B cell (primary cell): ENCODE data around the gene ARPC5L. TPM values are rescaled to one million over a fixed set of nuclear protein-coding genes. Genes with fewer than 3 reads are reported as not detected.

Source experiments
- ATAC-seq: fragments of 200-7000 bp; cut with Tn5 transposase; one replicate; pipeline ENCODE4 v1.10.0; 2021; ENCODE audit warnings: low read depth, mild to moderate bottlenecking, moderate number of reproducible peaks, moderate library complexity
- CTCF ChIA-PET: fragments of 350-600 bp; sonication (Branson Sonifier 250); formaldehyde crosslinking; loops from one replicate; lab custom pipeline; 2021; ENCODE audit warnings: antibody characterized with exemption, inconsistent platforms; lab: Charles Lee
- POLR2A ChIA-PET: fragments of 350-600 bp; sonication (Branson Sonifier 250); formaldehyde crosslinking; loops from one replicate; lab custom pipeline; 2021; ENCODE audit warnings: antibody characterized with exemption; lab: Charles Lee
- DNase-seq: peaks from one replicate; pipeline ENCODE4 v3.0.0; 2013
- H2AFZ ChIP-seq: 2 replicates; pipeline ENCODE4 v1.6.1; 2012; ENCODE audit warnings: mild to moderate bottlenecking, low read depth, low read length; ENCODE audit not compliant: insufficient read depth, poor library complexity, severe bottlenecking
- H3K27ac ChIP-seq, 2 donors: 1 replicate in 1 of 2; 2 replicates in 1 of 2; pipeline ENCODE4 v1.5.1; 2012 to 2013; ENCODE audit warnings: low read length in 2 of 2, mild to moderate bottlenecking in 2 of 2, moderate library complexity in 1 of 2
- H3K27me3 ChIP-seq, 4 experiments: fragments of 200-600 bp in 1 of 4; sonication (generic) in 1 of 4; replicated peaks in 1 of 4; 1 replicate in 2 of 4; 2 replicates in 2 of 4; pipeline versions ENCODE4 v1.6.1 to v1.7.0; 2013 to 2016; ENCODE audit warnings: low read length in 3 of 4, mild to moderate bottlenecking in 2 of 4, mixed read lengths in 1 of 4, moderate library complexity in 1 of 4; ENCODE audit not compliant: insufficient read depth in 4 of 4, control insufficient read depth in 3 of 4; ENCODE audit errors: control extremely low read depth in 1 of 4
- H3K36me3 ChIP-seq, 2 experiments: replicated peaks in 1 of 2; 1 replicate in 1 of 2; 2 replicates in 1 of 2; pipeline versions ENCODE4 v1.6.1 to v1.7.1; 2013; ENCODE audit warnings: low read length in 1 of 2; ENCODE audit not compliant: insufficient read depth in 2 of 2, control insufficient read depth in 1 of 2; ENCODE audit errors: control extremely low read depth in 1 of 2, extremely low read depth in 1 of 2
- H3K4me1 ChIP-seq, 2 donors: fragments of 200-600 bp in 1 of 2; sonication (generic) in 1 of 2; 1 replicate in 1 of 2; 2 replicates in 1 of 2; pipeline versions ENCODE4 v1.5.1 to v1.6.1; 2013 to 2017; ENCODE audit warnings: low read length in 2 of 2; ENCODE audit not compliant: control insufficient read depth in 2 of 2, insufficient read depth in 2 of 2
- H3K4me2 ChIP-seq: replicated peaks from 2 replicates; pipeline ENCODE3; 2012; ENCODE audit warnings: mild to moderate bottlenecking, low read depth, low read length; ENCODE audit not compliant: poor library complexity, severe bottlenecking
- H3K4me3 ChIP-seq, 5 experiments: fragments of 200-600 bp in 1 of 5; sonication (generic) in 1 of 5; 1 replicate in 3 of 5; 2 replicates in 2 of 5; pipeline versions ENCODE4 v1.5.1 to v1.7.0; 2011 to 2016; ENCODE audit warnings: low read length in 4 of 5, mild to moderate bottlenecking in 4 of 5, low read depth in 2 of 5, control low read depth in 1 of 5, moderate library complexity in 1 of 5; ENCODE audit not compliant: insufficient read depth in 1 of 5; ENCODE audit errors: control extremely low read depth in 1 of 5, extremely low read depth in 1 of 5
- H3K79me2 ChIP-seq: fragments of 200-600 bp; sonication (generic); one replicate; pipeline ENCODE4 v1.6.0; 2016; ENCODE audit warnings: low read length; ENCODE audit not compliant: control insufficient read depth, insufficient read depth
- H3K9ac ChIP-seq: fragments of 200-600 bp; sonication (generic); 2 replicates; pipeline ENCODE4 v1.6.1; 2017; ENCODE audit warnings: mild to moderate bottlenecking, low read length, moderate library complexity
- H3K9me3 ChIP-seq, 3 donors: one replicate each; pipeline versions ENCODE4 v1.6.1 to v1.7.1; 2013; ENCODE audit warnings: low read length in 2 of 3; ENCODE audit not compliant: control insufficient read depth in 2 of 3, insufficient read depth in 1 of 3; ENCODE audit errors: control extremely low read depth in 1 of 3
- H4K20me1 ChIP-seq: 2 replicates; pipeline ENCODE4 v1.6.0; 2012; ENCODE audit warnings: mild to moderate bottlenecking, low read length; ENCODE audit not compliant: insufficient read depth, control insufficient read depth, poor library complexity, severe bottlenecking
- H3K27ac Mint-ChIP-seq: one replicate; pipeline ENCODE4 v1.8.0; 2021; ENCODE audit warnings: mixed read lengths
- H3K27me3 Mint-ChIP-seq: one replicate; pipeline ENCODE4 v1.8.0; 2021; ENCODE audit warnings: mixed read lengths
- H3K4me1 Mint-ChIP-seq: one replicate; pipeline ENCODE4 v1.8.0; 2021; ENCODE audit warnings: mixed read lengths
- H3K4me3 Mint-ChIP-seq: one replicate; pipeline ENCODE4 v1.8.0; 2021; ENCODE audit warnings: mixed read lengths
- H3K9me3 Mint-ChIP-seq: one replicate; pipeline ENCODE4 v1.8.0; 2022; ENCODE audit warnings: mixed read lengths; ENCODE audit not compliant: insufficient read depth
- CTCF ChIP-seq: fragments of 200-600 bp; IDR thresholded peaks from one replicate; pipeline ENCODE4 v1.8.0; 2022; ENCODE audit warnings: antibody characterized with exemption, mild to moderate bottlenecking
- EZH2 ChIP-seq: IDR thresholded peaks from 2 replicates; pipeline ENCODE4 v1.6.1; 2012; ENCODE audit warnings: borderline replicate concordance, low read depth, mild to moderate bottlenecking, moderate library complexity, low read length; ENCODE audit not compliant: insufficient read depth, poor library complexity, severe bottlenecking
- WGBS: methylation state at CpG from one replicate; pipeline ENCODE4 v1.1.5; 2013; ENCODE audit warnings: missing lambda C conversion rate; ENCODE audit not compliant: insufficient coverage; 5-methylcytosine and 5-hydroxymethylcytosine counted together
- intact Hi-C: fragments of 100-400 bp; cut with micrococcal nuclease; formaldehyde crosslinking; loops from one replicate; pipeline ENCODE4 v1.10.0; 2022
- polyA plus RNA-seq: library from polyadenylated mRNA; depleted of rRNA; stranded (reverse); fragments of >200 nt; gene quantifications from 2 replicates; pipeline ENCODE4 v1.2.3, GENCODE V29; 2012
- total RNA-seq, 2 donors: library from RNA; stranded (reverse); fragments of 120-200 nt in 1 of 2; gene quantifications; 1 replicate in 1 of 2; 2 replicates in 1 of 2; pipeline versions ENCODE4 v1.2.3 to v1.2.4, GENCODE V29; 2013 to 2022

ARPC5L gene
- total and polyA plus RNA-seq, 2 donors (not counting 1 experiment from before 2014, with no cell fraction given): 37.3 to 66.3 TPM

GRCh38 chr9:124878518-124878917 lies 16.6 kb downstream of the ARPC5L start:
- peak overlapping the region in 1 of 2 donors; percentile 24 for H3K27ac ChIP-seq
- H3K4me1 Mint-ChIP-seq: peaks cover 11% of the 10 kb centered on the region
- ChIA-PET CTCF (interaction anchor here (1.1 kb wide), 1 partner anchor 106 kb away, joined by 3 read pairs; no protein-coding TSS in a partner anchor), POLR2A (no interaction called here)
- no peak overlapping the region for H3K4me3 Mint-ChIP-seq
- no peaks in the 10 kb centered on the region for H3K9me3 Mint-ChIP-seq
- ATAC-seq (no peak), DNase-seq (no peak)
- no peak for TF ChIP-seq EZH2
- H3K27ac Mint-ChIP-seq: no peak overlapping the region
- H3K9ac ChIP-seq: no peak overlapping the region
- H3K4me1 ChIP-seq: peaks cover 7 to 28% of the 10 kb centered on the region in 2 donors
- no peak overlapping the region for H2AFZ ChIP-seq
- H3K27me3 Mint-ChIP-seq: no peaks in the 10 kb centered on the region
- H3K36me3 ChIP-seq: peaks cover 0 to 81% of the 10 kb centered on the region in 2 experiments
- H3K9me3 ChIP-seq: no peaks in the 10 kb centered on the region
- H3K4me3 ChIP-seq: no peak overlapping the region
- no peaks in the 10 kb centered on the region for H3K27me3 ChIP-seq
- no peak overlapping the region for H3K4me2 ChIP-seq
- intact Hi-C loops: no loop called here
- H3K79me2 ChIP-seq: peaks cover 30% of the 10 kb centered on the region
- 84% methylated on average over 4 of the region's 6 CpGs for WGBS
- peaks cover 38% of the 10 kb centered on the region for H4K20me1 ChIP-seq

GRCh38 chr9:124879226-124879625 lies 17.3 kb downstream of the ARPC5L start:
- Mint-ChIP-seq H3K4me1 (peaks cover 5% of the 10 kb centered on the region), H3K27me3 (no peaks in the 10 kb centered on the region), H3K27ac (no peak overlapping the region), H3K4me3 (no peak overlapping the region), H3K9me3 (no peaks in the 10 kb centered on the region)
- ATAC-seq (no peak), DNase-seq (no peak)
- ChIA-PET POLR2A (no interaction called here), CTCF (no interaction called here)
- H4K20me1 ChIP-seq: peaks cover 31% of the 10 kb centered on the region
- H3K4me2 ChIP-seq: no peak overlapping the region
- no peak overlapping the region for H2AFZ ChIP-seq
- H3K27me3 ChIP-seq: no peaks in the 10 kb centered on the region
- H3K4me3 ChIP-seq: no peak overlapping the region
- H3K27ac ChIP-seq: no peak overlapping the region
- peaks cover 23% of the 10 kb centered on the region for H3K79me2 ChIP-seq
- peaks cover 0 to 74% of the 10 kb centered on the region in 2 experiments for H3K36me3 ChIP-seq
- H3K9me3 ChIP-seq: no peaks in the 10 kb centered on the region
- 96% methylated on average over 8 of the region's 10 CpGs for WGBS
- intact Hi-C loops: no loop called here
- H3K4me1 ChIP-seq: peaks cover 0 to 21% of the 10 kb centered on the region in 2 donors
- H3K9ac ChIP-seq: no peak overlapping the region
- TF ChIP-seq EZH2 (no peak), CTCF (no peak)
